HG02973 (cell line): ENCODE data around the gene TBC1D30.

Experiments used
- ATAC-seq: cut with Tn5 transposase; IDR thresholded peaks from one replicate; pipeline ENCODE4 v1.9.1; 2021; ENCODE audit warnings: moderate library complexity; ENCODE audit not compliant: unreplicated experiment

TBC1D30 gene

GRCh38 chr12:64903479-64904152 is 79.2 kb downstream of the TBC1D30 start:
- no peak for ATAC-seq

DNA sequence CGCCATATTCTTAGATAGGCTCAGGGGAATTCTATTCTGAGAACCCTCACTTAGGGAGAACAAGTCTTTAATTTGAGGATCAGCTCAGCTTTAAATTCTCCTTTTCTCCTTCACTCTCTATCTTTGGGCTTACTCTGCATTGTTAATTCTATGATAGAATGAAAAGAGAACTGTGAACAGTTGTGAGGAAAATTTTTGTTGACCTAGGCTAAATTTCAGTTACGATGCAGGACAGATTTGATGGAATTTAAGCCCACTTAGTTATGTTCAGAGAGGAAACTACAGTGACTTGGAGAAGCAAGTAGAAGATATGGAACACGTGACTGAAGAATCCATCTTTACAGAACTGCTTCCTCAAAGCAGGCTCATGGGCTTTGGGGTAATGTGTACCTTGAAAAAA is 82.7 kb downstream of the TBC1D30 start:
- ATAC-seq = no peak

GRCh38 chr12:64909124-64909523 is 84.7 kb downstream of the TBC1D30 start:
- no peak for ATAC-seq

DNA sequence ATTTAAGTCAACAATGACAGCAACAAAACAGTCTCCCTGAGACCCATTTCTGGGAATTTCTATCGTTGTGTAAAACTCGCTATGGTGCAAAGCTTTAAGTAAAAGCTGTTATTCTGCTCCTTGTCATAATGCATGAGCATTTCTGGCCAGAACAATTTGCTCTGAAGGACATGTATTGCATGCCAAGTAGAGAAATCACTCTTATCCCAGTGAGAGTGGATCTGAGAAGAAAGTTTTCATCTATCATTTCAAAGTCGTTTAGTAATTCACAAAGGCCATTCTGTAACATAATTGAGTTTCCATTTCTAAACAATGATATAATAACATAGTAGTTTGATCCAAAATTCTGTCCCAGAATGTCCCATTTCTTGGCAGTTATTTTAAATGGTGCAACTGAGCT is 86.6 kb downstream of the TBC1D30 start:
- no peak for ATAC-seq

- no peak for ATAC-seq
These were observed 87.5 kb downstream of the TBC1D30 start for GRCh38 chr12:64911912-64912311.

DNA sequence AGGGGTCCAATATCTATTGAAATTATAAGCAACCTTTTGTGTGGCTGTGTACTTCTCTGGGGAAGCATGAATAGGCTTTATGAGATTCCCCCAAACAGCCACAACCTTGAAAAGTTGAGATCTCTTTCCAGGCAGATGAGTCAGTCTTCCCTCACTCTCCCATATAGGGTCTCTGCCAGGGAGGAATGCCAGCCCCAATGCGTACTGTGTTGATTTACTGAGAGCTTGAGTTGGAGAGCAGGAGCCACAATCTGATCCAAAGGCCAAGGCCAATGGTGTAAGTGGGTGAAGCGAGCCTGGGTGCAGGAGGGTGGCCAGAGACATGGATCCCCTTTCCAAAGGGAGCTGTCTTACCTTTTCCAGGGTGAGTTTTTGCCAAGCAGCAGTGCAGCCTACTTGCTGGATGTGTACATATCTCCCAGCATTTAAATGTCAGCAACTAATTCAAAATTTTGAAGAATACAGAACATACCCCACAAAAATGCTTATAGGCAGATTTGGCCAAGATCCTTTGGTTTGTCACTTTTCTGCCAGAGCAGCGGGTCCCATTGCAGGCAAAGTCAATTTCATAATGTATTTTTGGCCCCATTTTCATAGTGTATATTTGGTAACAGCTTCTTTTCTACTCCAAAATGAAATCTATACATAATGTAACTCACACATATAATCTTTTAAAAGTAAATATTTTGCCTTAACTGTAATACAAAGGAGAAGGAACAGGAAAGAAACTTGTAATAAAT is 88.2 kb downstream of the TBC1D30 start:
- no peak for ATAC-seq

DNA sequence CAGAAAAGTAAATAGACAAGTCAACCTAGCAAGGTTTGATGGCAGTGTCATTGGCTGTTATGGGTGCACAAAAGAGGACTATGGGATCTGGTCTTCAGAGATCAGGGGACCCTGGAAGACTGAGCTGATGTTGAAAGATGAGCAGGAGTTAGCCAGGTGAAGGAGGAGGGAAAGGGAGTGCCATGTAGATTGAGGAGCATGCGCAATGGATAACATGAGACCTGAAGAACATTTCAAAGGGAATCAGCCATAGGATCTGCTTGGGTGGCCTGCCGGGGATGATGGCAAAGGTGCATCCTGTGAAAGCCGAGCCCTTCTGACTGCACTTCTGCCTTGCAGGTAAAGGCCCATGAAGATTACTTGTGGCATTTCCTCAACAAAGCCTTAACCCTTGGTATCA is 90.8 kb downstream of the TBC1D30 start:
- ATAC-seq = no peak

- ATAC-seq = no peak
These were observed 92.2 kb downstream of the TBC1D30 start for GRCh38 chr12:64916411-64917261.

DNA sequence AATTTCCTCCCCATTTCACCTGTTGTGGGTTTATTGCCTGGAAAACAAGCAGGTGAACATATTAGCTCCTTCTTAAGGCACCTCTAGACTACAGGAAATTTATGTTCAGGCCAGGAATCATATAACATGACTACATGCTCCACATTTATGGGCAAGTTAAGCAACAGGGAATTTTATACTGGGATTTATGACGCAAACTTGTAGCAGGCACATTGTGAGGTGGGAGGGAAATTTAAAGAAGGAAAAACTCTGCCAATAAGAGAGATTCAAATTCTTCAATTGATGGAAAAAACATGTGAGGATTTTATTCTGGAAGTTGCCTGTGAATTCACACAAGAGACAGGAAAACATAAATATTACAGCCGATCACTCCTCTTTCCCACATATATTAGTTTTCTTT is 93.9 kb downstream of the TBC1D30 start:
- ATAC-seq = no peak

DNA sequence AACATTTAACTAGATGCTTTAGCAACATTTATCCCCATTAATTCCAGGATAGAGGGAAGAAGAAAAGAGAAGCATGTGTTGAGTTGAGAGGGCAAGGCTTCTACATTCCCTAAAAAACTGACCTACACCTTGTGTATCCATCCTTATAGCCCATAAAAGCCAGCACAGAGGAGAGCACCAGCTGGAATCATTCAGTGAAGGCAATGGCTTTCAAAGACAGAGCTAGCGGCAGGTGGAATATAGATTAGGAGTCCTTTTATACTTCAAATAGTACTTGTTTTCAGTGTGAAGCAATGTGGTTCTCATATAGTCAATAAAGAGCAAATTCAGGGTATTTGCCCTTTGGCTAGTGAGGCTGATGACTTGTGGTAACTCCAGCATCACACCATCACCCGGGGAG is 94.4 kb downstream of the TBC1D30 start:
- no peak for ATAC-seq

GRCh38 chr12:64922853-64923252 is 98.4 kb downstream of the TBC1D30 start:
- no peak for ATAC-seq

DNA sequence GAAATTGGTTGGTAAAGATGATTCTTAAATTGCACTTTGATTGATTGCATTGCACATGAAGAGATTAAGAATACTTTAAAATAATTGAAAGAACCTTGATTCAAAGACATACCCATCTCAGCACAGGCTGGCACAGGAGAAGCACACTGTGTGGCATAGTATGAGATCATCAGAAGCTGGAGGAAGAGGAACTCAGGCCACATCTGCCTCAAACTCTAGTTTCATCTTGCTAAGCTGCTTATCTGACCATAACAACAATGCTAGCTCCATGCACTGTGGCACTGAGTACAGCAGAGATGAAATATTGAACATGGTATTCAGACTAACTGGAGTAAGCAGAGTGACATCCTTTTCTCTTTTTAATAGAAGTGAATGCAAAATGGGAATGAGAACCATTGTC is 99.1 kb downstream of the TBC1D30 start:
- no peak for ATAC-seq
